HepG2 (cell line): ENCODE measurements around the gene CNOT2. TPM values are rescaled to one million over a fixed set of nuclear protein-coding genes. Genes with fewer than 3 reads are reported as not detected.

Experiments
- ATAC-seq: fragments of 200-7000 bp; cut with Tn5 transposase; 3 replicates; pipeline ENCODE4 v1.9.1; 2020; ENCODE audit warnings: mild to moderate bottlenecking, moderate library complexity
- BruUV-seq: library from RNA; stranded (reverse); fragments of 400-500 nt; replicated peaks from 2 replicates; lab custom pipeline; 2021; lab: Mats Ljungman, UMichigan
- CTCF ChIA-PET: fragments of 300-600 bp; formaldehyde crosslinking; extraction: SDS; loops from one replicate; lab custom pipeline; 2021; ENCODE audit warnings: low total read pairs, inconsistent platforms, low intra/inter-chr PET ratio; lab: Yijun Ruan, JAX
- POLR2A ChIA-PET: fragments of 350-600 bp; sonication (Branson Sonifier 250); formaldehyde crosslinking; loops from one replicate; lab custom pipeline; 2020; ENCODE audit warnings: antibody characterized with exemption, inconsistent platforms; lab: Yijun Ruan, JAX
- DNase-seq: peaks from one replicate; pipeline ENCODE4 v3.0.0-alpha.2; 2015; ENCODE audit warnings: low spot score
- FAIRE-seq: peaks from 3 replicates; lab custom pipeline; 2011; peaks lifted over from hg19 to GRCh38; lab: Jason Lieb, UNC
- H2AFZ ChIP-seq: one replicate; pipeline ENCODE4 v1.6.1; 2011; ENCODE audit warnings: low read length, inconsistent platforms
- H3K27ac ChIP-seq: fragments of 300-600 bp; 3 replicates; pipeline ENCODE4 v1.8.0; 2011; ENCODE audit warnings: mixed run types, mild to moderate bottlenecking, mixed read lengths, low read length, inconsistent platforms; ENCODE audit not compliant: insufficient read depth; ENCODE audit errors: extremely low read length
- H3K27me3 ChIP-seq, 2 experiments: fragments of 200-600 bp in 1 of 2; 2 replicates in 1 of 2; 3 replicates in 1 of 2; pipeline versions ENCODE4 v1.6.0 to v1.8.0; 2011; ENCODE audit warnings: low read length in 2 of 2, mild to moderate bottlenecking in 2 of 2, moderate library complexity in 2 of 2, inconsistent platforms in 1 of 2; ENCODE audit not compliant: insufficient read depth in 2 of 2, control insufficient read depth in 1 of 2
- H3K36me3 ChIP-seq, 2 experiments: fragments of 200-600 bp in 1 of 2; replicated peaks in 1 of 2; 2 replicates in 1 of 2; 3 replicates in 1 of 2; pipeline versions ENCODE4 v1.5.1 to v1.8.0; 2011; ENCODE audit warnings: low read length in 2 of 2, inconsistent platforms in 1 of 2; ENCODE audit not compliant: insufficient read depth in 2 of 2, control insufficient read depth in 1 of 2
- H3K4me1 ChIP-seq: 2 replicates; pipeline ENCODE4 v1.5.1; 2012; ENCODE audit warnings: low read length, inconsistent platforms; ENCODE audit not compliant: insufficient read depth
- H3K4me2 ChIP-seq: 2 replicates; pipeline ENCODE4 v1.6.0; 2011; ENCODE audit warnings: low read depth, low read length, inconsistent platforms
- H3K4me3 ChIP-seq, 3 experiments: fragments of 200-600 bp in 1 of 3; sonication (generic), shearing (Covaris generic) in 1 of 3; replicated peaks in 1 of 3; 2 replicates each; pipeline ENCODE4 v1.5.1; 2011 to 2016; ENCODE audit warnings: low read length in 3 of 3, inconsistent platforms in 2 of 3, low read depth in 2 of 3, mild to moderate bottlenecking in 2 of 3, control low read depth in 1 of 3, mixed read lengths in 1 of 3; ENCODE audit not compliant: insufficient read depth in 1 of 3
- H3K79me2 ChIP-seq: one replicate; pipeline ENCODE4 v1.6.1; 2011; ENCODE audit warnings: low read length, inconsistent platforms; ENCODE audit not compliant: insufficient read depth
- H3K9ac ChIP-seq: 2 replicates; pipeline ENCODE4 v1.6.0; 2011; ENCODE audit warnings: mild to moderate bottlenecking, low read depth, low read length, inconsistent platforms; ENCODE audit not compliant: insufficient read depth
- H3K9me3 ChIP-seq: 2 replicates; pipeline ENCODE4 v1.5.1; 2012; ENCODE audit warnings: mild to moderate bottlenecking, low read length
- H4K20me1 ChIP-seq: 2 replicates; pipeline ENCODE4 v1.6.0; 2011; ENCODE audit warnings: inconsistent platforms, mild to moderate bottlenecking, low read length, moderate library complexity; ENCODE audit not compliant: insufficient read depth
- AFF4 ChIP-seq: sonication (generic); formaldehyde crosslinking; IDR thresholded peaks from 2 replicates; pipeline ENCODE4 v1.4.0; 2020; ENCODE audit warnings: missing genetic modification reagents
- HNRNPK ChIP-seq: fragments of 200-400 bp; formaldehyde crosslinking; IDR thresholded peaks from 2 replicates; pipeline ENCODE4 v1.6.1; 2018; ENCODE audit warnings: low read length, low read depth, moderate library complexity, mild to moderate bottlenecking; ENCODE audit not compliant: poor library complexity, severe bottlenecking
- HOXD1 ChIP-seq: sonication (generic); formaldehyde crosslinking; IDR thresholded peaks from 2 replicates; pipeline ENCODE4 v1.5.0; 2020; ENCODE audit warnings: missing genetic modification reagents
- JUNB ChIP-seq: sonication (generic); formaldehyde crosslinking; IDR thresholded peaks from 2 replicates; pipeline ENCODE4 v1.8.0; 2022; ENCODE audit warnings: missing genetic modification reagents, mild to moderate bottlenecking, borderline replicate concordance
- SETDB1 ChIP-seq: sonication (generic); formaldehyde crosslinking; IDR thresholded peaks from 2 replicates; pipeline ENCODE4 v1.5.1; 2020; ENCODE audit warnings: missing genetic modification reagents, mild to moderate bottlenecking, borderline replicate concordance
- YEATS4 ChIP-seq: sonication (generic); formaldehyde crosslinking; IDR thresholded peaks from 2 replicates; pipeline ENCODE4 v1.4.0; 2020; ENCODE audit warnings: missing genetic modification reagents, borderline replicate concordance
- ZNF512B ChIP-seq: sonication (generic); formaldehyde crosslinking; IDR thresholded peaks from 2 replicates; pipeline ENCODE4 v1.5.1; 2020; ENCODE audit warnings: missing genetic modification reagents, mild to moderate bottlenecking, borderline replicate concordance
- ZNF629 ChIP-seq: sonication (generic); formaldehyde crosslinking; conservative IDR thresholded peaks from 2 replicates; pipeline ENCODE4 v1.5.0; 2020; ENCODE audit warnings: missing genetic modification reagents
- ZNF678 ChIP-seq: sonication (generic); formaldehyde crosslinking; IDR thresholded peaks from 2 replicates; pipeline ENCODE4 v1.4.0; 2020; ENCODE audit warnings: mild to moderate bottlenecking, missing genetic modification reagents
- in situ Hi-C: cut with HindIII; loops from 2 replicates; pipeline ENCODE4 v1.10.0; 2017; ENCODE audit warnings: low pct_unique_long_range_greater_than_20kb; ENCODE audit not compliant: extremely low pct_ligation_motif_present
- intact Hi-C: fragments of 100-400 bp; cut with micrococcal nuclease; formaldehyde crosslinking; loops from one replicate; pipeline ENCODE4 v1.10.0; 2022; ENCODE audit not compliant: unreplicated experiment
- polyA plus RNA-seq, 8 experiments: library from polyadenylated mRNA; depleted of rRNA in 3 of 8; stranded (reverse) in 7 of 8; unstranded in 1 of 8; fragments of >200 nt; fragmentation: Illumina TruSeq in 4 of 8; extraction: Trizol in 4 of 8; gene quantifications; 2 replicates each; pipeline versions ENCODE4 v1.2.1 to v1.2.3, GENCODE V29; 2011 to 2016; ENCODE audit warnings: low read depth in 4 of 8, missing spikeins in 1 of 8, mixed read lengths in 1 of 8; ENCODE audit not compliant: insufficient read depth in 1 of 8
- total RNA-seq, 5 experiments: library from RNA; depleted of rRNA; stranded (reverse); fragments of >200 nt; fragmentation: Illumina TruSeq; extraction: Trizol; gene quantifications; 2 replicates each; pipeline ENCODE4 v1.2.3, GENCODE V29; 2016; ENCODE audit warnings: low read depth in 1 of 5

CNOT2 gene
- total and polyA plus RNA-seq, 2 of the 13 experiments (the other 11 are each of a cell fraction or from before 2014, with no cell fraction given): 54.5 to 76.6 TPM

DNA sequence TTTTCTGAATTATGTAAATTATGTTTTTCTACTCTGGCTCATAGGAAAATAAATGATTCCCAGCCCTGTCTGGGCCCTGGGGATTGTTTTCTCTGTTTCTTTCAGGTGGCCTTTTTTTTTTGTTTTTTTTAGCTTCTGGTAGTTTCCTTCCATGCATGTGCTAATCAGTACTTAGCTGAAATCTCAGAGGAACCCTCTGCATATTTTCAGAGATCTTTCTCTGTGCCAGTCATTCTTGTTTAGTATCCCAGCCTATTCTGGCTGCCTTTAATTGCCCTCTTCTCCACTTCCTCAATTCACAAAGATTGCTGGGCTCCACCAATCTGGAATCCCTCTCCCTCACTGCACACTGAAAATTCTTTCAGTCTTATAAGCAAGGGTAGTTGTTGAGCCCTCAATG, 46.9 kb downstream of the CNOT2 start:
- no peaks in the 10 kb centered on the region for H3K27me3 ChIP-seq
- FAIRE-seq (no peak), ATAC-seq (no peak), DNase-seq (no peak)
- H3K9me3 ChIP-seq: no peaks in the 10 kb centered on the region
- H3K79me2 ChIP-seq: peaks cover 27% of the 10 kb centered on the region
- H3K4me2 ChIP-seq: no peak overlapping the region
- H4K20me1 ChIP-seq: 0 out of 2 replicates have a peak, but pooled peaks cover 3% of the 10 kb centered on the region
- CTCF ChIA-PET: no interaction called here
- H2AFZ ChIP-seq: no peak overlapping the region
- no peak overlapping the region for H3K9ac ChIP-seq
- POLR2A ChIA-PET: no interaction called here
- BruUV-seq: no TSS peak
- no peak overlapping the region for H3K4me3 ChIP-seq
- peaks cover 0 to 15% of the 10 kb centered on the region in 2 experiments; a peak in 3 of 5 replicates for H3K36me3 ChIP-seq
- in situ Hi-C loops: no loop called here
- H3K4me1 ChIP-seq: no peaks in the 10 kb centered on the region
- H3K27ac ChIP-seq: no peak overlapping the region
- intact Hi-C loops: no loop called here
- TF ChIP-seq SETDB1 (CRISPR knock-in tag) (no peak), HOXD1 (CRISPR knock-in tag) (no peak), ZNF629 (CRISPR knock-in tag) (no peak), HNRNPK (no peak), ZNF512B (CRISPR knock-in tag) (no peak), JUNB (CRISPR knock-in tag) (no peak), ZNF678 (no peak), AFF4 (CRISPR knock-in tag) (no peak), YEATS4 (no peak)
